Left renal cortex interstitium (tissue), 4 donors: Measurements from ENCODE around the gene DPYSL4. TPM values are rescaled to one million over a fixed set of nuclear protein-coding genes. Genes with fewer than 3 reads are reported as not detected.

Source experiments
- DNase-seq, 4 donors: peaks; one replicate each; pipeline ENCODE4 v3.0.0-alpha.2; 2013; ENCODE audit warnings: low read depth in 4 of 4, low spot score in 2 of 4, missing footprints in 1 of 4
- polyA plus RNA-seq, 4 donors: library from polyadenylated mRNA; unstranded; fragments of 120-200 nt; gene quantifications; one replicate each; pipeline ENCODE4 v1.2.1, GENCODE V29; 2013; ENCODE audit not compliant: insufficient read length in 4 of 4

The DPYSL4 gene
- polyA plus RNA-seq, 4 donors = 14.2 to 22.3 (median 21.4) TPM

DNA sequence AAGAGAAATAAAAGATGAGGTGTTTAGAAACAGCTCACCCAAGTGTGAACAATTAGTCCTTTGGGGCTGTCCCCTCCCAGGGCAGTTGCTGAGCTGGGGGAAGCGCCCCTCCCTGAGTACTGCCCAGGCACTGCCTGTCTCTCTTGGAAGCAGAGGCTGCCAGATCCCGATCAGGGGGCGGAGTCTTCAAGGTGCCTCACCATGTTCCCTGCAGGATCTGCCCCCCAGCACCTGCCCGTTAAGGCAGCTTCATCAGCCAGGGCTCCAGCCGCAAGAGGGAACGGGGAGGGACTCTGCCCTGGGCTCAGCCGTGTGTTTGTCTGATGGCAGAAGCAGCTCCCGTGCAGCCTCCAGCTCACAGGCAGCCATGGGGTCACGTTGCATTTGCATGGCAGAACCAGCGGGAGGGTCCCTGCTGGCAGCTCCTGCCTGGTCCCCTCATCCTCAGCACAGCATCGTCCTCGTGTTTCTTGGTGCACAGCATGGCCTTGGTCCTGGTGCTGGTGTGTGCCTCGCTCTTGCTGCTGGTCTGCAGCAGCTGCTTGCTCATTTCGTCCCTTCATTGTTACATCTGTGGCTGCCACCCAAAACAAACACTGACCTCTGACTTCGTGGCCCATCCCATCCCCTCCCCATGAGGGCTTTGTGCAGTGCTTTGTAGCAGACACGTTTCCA is 10.7 kb upstream of the DPYSL4 start:
- no peak for DNase-seq

DNA sequence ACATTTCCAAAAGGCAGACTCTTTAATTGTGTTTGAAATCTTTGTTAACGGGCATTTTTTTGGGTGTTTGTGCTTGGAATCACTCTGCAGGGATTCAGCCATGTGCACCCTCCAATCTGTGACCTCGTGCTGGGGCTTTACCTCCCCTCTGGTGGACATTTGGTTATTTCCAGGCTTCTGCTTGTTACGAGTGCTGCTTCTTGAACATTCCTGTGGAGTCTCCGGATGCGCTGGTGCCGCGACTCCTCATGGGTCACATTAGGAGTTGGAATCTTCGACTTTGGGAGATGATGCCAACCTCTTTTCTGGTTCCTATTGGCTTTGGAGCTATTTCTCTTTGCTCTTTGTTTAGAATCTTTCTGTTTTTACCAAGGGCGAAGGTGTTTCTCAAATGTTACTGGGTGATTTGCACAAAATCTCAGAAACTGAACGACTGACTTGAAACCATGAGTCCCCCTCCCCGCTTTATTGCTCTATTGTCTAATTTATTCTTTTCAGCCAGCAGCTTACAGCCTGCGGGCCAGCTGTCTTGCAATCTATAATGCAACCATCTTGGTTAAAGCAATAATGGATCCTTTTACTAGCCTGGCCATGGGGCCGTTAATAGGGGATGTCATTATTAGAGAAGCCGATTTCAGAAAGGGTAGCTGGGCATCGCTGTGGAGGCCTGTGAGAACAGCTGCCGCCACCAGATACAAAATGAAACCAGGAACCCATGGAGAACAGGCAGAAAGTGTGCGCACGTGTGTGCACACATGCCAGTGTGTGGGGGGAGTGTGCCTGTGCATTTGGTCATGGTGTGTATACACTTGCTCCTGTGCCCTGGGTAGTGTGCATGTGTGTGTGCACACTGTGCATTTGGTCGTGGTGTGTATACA is 9.9 kb upstream of the DPYSL4 start:
- DNase-seq = no peak

DNA sequence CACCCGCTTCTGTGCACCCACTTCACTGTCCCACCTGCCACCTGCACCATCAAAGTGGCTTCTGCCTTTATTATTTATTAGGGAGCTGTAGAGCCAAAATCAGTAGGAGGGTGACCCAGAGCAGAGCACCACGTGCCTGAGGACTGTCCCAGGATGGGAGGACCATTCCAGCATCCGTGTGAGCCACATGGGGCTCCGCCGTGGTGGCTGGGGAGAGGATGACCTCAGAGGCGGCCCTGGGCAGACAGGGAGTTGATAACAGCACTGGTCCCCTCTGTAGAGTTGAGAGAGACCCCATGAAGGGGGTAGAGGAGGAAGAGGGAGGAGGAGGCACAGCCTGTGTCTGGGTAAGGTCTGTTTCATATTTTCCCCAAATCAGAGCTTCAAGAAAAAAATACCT is 8.7 kb upstream of the DPYSL4 start:
- DNase-seq = no peak

DNA sequence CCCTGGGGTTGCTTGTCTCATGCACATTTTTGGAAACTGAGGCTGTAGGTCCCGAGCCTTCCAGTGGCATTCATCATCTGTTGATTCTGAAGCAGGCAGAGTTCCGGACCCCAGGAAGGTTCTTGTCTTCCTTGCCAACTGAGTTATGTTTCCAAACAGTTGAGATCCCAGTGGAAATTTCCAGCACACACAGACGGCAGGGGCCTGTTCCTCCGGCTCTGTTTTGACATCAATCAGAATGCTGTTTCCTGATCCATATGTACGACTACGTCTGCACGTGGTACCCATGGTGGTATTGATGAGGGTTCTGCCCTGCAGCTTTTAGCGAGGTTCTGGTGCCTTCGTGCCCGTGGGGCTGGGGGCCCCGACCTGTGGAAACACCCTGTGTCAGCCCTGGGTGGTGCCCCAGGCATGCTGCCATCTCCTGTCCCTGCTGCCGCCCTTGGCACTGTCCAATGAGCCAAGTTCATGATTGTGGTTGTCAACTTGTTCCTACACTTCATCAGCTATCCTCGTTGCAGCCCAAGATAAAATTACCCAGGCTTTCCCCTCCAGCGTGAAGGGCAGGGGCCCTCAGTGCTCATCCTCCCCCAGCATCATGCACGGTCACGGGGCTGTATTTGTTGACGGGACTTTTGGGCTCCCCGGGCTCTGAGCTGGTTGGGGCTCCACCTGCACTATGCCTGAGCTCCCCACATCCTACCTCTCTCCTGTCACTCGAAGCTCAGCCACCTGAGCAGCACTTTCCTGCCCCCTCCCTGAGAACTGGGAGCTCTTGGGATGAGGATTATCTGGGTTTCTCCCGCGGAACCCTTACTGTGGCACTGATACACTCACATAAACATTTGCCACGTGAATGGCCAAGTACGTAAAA is 7.8 kb upstream of the DPYSL4 start:
- no peak for DNase-seq

DNA sequence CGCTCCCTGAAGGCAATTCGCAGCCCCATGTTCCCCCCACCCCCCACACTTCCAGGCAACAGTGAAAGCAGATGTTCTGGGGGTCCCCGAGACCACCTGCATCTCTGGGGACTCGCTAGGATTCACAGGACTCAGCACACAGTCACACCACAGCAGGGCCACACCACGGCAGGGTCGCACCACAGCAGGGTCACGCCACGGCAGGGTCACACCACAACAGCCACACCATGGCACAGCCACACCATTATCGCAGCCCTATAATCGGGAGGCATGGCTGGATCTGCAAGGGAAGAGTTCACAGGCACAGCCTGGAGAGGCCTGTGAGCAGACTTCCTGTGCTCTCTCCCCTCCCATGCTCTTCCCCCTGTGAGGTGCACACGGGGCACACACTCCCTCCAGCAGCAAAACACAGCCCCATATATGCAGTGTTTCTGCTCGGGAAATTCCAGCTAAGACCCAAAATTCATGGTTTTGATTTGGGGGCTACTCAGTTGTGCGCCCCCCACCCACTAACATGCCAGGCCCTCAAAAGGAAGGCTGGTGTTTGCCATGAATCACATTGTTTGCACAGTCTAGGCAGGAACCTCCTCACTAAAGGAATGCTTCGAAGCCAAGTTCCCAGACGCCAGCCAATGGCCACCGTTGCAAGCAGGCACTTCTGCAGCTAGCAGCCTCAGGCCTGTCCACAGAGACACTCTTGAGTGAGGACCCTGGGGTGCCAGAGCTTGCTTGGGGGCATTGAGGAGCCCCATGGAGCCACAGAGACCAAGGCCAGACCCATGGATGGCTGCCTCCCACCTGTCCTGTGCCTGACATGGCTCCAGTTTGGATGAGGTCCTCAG is 7.0 kb upstream of the DPYSL4 start:
- DNase-seq = no peak

DNA sequence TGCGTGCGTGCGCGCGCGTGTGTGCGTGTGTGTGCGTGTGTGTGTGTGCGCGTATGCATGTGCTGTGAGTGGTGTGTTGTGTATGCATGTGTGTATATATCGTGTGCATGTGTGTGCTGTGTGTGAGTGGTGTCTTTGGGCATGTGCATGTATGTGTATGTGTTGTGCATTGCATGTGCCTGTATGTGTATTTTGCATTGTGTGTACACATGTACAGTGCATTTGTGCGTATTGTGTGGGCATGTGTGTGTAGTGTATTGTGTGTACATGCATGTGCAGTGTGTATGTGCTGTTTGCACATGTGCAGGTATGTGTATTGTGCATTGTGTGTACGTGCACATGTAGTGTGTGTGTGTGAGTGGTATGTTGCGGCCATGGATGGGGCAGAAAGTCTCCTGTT is 6.0 kb upstream of the DPYSL4 start:
- DNase-seq = no peak

DNA sequence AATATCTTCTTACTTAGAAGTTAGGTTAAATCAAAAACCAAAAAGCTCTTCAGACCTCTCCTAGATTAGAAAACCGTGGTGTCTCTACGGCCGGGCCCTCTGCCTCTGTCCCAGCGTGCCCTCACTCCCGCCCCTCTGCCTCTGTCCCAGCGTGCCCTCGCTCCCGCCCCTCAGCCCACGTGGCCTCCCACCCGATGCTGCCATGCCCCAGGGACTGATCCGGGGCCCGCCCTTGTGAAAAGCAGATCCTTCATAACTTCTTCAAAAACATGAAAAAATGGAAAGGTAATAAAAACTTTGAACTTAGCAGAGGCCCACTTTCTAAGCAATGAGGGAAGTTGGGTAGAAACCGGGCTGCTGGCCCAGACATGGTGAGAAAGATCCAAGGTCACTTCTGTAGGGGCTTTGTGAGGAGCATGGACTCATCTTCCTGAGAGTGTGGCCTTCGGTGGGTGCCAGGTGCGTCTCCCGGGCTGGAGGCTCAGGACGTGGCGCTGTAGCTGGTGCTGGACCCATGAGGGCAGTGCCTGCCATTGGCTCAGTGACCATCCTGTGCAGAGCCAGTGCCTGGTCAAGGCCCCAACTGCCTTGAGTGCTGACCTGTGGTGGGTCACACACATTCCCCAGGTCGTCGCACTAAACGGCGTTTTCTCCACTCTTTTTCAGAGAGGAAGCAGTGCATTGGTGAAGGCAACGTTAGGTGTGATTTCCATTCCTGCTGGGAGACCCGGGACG is 4.9 kb upstream of the DPYSL4 start:
- DNase-seq = no peak

DNA sequence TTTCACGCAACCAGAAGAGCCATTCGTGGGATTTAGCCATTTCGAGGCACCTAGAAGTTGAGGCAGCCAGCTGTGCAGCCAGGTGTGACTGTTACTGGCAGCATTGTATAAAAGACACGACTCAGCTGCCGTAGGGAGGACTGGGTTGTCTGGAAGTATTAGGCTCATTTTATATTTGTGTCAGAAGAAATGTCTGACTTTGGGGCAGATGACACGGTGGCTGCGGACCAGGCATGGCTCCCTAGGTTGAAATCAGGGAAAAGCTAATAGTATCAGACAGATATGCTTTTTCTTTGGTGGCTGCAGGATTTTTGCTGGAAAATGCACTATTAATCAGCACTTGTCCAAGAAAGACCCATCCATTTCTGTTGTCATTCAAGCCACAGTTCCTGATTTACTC is 4.2 kb upstream of the DPYSL4 start:
- no peak for DNase-seq

DNA sequence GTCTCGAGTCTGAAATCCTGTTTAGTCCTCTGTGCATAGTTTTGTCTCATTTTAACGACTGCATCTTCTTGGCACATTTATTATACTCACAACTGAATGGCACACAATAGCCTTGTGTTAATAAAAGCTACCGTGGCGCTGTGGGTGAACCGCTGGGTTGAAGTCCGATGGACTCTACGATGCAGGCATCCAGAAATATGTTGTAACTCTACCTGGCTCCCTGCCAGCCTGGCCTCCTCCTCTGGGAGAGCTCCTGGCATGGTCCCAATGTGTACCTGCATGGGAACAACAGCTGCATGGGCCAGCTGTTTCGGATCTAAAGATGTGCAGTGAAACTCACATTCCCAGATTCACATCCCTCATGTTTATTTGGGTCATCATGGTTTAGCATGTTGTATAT is 3.7 kb upstream of the DPYSL4 start:
- no peak for DNase-seq

DNA sequence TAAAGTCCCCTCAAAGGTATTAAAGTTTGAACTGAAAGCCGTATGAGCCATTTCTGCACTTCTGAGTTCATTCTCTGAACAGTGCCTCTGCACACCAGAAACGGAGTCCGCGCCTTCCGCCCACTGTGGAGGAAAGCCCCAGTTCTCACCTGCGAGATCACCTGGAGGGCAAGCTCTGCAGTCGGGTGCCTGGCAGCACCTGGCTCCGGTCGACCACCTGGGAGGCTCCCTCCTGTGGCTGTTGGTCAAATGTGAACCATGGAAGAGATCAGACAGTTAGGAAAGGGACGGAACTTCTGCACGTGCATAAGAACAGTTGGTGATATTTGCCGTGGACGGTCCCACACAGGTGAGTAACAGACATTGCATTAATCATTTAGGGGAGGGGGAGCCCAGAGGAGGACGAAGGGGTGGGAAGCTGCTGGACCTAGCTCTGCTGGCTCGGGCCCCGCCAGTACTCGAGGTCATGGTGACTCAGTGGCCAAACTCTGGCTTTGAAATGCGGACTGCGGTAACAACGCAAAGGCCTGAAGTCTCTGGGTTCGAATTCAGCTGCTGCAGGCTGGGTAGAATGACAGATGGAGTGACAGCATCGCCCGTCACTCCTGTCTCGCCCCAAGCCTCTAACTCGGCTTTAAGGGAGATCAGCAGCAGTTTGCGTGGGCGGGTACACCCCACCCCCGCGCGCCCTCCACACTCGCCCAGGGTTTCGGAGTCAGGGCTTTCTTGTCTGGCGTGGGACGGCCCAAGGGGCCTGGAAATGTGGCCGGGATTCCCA is 1.7 kb upstream of the DPYSL4 start:
- no peak for DNase-seq

DNA sequence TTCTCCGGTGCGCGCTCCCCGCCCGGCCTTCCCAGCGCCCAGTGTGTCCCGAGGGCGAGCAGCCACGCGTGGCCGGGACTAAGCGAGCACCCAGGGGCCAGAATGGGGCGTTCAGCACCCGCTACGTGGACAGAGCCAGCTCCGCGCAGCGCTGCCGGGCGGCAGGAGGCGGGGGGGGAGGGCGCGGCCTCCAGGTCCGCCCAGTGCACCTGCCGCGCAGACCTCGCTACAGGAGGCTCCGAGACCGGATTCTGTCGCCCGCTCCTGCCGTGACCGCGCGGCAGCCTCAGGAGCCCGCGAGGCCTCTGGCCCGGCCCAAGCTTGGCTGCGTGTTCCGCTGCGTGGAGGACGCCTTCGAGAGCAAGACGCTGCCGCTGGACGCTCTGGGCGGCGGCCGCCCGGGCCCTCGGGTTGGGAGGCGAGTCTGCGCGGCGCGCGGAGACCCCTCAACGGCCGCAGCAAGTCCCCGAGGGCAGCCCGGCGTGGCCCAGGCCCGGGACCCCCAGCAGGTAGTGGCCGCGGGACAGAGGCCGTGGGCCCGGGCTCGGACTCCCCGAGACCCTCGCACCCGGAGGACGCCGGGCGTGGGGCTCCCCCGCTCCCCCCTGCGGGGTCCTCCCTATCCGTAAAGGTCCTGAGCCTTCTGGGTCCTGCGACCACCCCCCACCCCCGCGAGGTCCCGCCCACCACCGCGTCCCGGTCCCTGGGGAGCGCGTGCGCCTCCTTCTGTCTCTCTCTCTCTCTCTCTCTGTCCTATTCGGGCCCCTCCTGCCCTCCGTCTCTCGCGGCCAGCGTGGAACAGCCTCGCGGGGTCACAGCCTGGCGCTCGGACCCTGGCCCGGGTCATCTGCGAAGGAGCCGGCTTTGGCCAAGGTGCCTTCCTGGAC is 904 bp upstream of the DPYSL4 start:
- DNase-seq = no peak

DNA sequence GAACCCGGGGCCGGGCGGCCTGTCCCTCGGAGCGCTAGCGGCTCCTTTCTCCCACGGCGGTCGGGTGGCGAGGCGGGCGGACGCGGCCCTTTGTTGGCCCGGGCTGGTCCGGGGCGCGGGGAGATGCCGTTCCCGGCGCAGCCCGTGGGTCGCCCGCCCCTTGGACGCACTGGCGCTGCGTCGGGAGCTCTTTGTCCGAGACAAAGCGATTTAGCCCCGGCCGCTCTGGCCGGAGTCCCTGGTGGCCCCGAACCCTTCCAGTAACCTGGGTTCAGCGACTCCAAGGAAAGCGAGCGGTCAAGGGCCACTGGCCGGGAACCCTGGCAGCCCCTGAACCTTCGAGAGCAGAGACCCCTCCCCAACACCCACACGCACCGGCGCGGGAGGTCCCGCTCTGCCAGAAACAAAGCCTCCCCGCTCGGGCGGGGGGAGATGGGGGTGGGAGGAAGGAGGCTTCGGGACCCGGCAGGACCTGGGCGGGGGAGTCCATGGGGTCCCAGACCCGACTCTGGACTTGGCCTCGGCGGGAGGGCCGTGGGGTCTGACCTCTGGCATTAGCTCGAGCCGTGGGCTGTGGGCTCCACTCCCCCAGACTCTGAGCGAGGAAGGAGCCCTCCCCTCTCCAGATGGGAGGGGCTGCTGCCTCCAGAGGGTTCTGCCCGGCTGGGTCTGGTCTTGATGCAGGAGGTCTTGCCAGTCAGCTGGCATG is 836 bp downstream of the DPYSL4 start:
- DNase-seq = no peak

DNA sequence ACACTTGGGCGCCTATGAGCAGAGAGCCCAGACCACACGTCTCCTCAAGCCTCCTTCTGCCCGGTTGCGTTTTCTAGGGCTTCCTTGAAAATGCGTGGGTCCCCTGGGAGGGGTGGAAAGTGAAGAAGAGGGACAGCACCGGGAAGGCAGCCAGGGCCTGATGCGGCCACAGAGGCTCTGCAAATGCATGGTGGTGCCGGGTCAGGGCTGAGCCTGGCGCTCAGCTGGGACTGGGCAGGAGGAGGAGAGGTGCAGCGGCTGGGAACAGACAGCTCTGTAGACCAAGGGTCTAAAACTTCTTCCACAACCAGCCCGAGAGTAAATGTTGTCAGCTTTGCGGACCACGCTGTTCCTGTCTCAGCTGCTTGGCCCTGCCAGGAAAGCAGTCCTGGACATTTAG is 1.6 kb downstream of the DPYSL4 start:
- DNase-seq = no peak

DNA sequence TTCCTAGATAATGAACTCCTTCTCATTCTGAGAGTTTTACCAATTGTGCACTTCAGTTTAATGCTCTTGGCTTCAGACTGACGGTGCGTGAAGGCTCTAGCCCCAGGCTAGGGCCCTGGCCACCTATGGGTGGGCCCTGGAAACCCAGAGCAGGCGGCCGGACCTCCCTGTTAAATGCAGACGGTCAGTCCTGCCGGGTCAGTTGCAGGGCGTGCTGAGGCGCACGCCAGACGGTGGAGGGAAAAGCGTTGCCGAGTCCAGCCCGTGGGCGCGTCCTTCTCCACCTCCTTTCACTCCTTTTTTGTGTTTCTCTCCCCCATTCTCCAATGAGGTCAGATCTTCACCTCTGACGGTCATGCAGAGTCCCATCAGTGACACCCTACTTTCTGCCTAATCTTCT is 2.3 kb downstream of the DPYSL4 start:
- DNase-seq = no peak

DNA sequence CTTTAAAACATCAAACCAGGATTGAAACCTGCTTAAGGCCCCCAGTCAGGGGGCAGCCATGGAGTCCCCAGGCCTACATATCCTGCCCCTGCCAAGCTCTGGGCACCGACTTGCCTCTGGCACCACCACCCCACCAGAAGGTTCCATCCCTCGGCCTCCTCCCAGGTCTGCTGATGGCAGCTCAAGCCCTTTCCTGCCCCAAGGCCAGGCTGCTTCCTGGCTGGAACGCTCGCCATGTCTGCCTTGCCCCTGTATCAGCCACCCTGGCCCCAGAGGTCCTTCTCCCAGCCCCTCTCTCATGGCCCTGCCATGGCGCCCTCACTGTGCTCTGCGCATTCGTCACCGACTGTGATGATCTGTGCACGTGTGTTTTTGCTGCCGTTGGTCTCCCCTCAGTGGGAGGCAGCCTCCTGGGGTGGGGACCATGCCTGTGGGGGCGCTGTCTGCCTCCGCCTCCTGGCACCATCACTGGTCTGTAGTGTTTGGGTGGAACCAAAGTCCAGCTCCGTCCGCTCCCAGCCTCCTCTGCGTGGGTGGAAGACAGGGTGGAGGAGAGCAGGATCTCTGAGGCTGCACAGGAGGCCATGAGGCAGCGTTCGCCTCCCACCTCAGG is 3.2 kb downstream of the DPYSL4 start:
- no peak for DNase-seq

DNA sequence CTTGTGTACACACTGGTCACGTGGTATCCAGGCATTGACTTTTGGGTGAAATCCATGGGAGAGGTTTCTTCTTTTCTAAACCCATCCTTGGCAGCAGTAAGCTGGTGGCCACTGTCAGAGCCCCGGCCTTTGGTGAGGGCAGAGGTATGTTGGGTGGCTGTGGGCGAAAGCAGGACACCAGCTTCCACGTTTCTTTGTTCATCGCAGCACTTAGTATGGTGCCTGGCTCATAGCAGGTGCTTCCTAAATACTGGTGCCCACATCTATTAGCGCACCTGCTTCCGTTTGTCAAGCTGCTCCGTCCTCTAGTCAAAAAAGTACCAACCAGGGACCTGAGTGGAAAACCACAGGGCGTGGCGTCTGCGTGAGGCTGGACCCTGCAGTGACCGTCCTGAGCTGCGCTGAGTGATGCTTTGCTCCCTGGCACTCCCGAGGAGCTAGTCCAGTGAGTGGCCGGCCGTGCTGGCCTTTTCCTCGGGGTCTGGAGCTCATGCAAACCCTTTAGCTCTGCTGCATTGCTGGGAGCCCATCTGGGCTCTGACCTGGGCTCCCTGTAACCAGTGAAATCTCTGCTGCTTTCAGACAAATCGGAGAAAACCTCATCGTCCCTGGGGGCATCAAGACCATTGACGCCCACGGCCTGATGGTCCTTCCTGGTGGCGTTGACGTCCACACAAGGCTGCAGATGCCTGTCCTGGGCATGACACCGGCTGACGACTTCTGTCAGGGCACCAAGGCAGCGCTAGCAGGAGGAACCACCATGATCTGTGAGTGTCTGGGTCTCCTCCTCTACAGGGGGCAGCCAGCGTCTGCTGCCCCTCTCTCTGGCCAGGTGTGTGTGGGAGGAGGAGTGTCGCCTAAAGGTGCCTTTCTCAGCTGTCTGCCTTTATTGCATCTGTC is 5.6 kb downstream of the DPYSL4 start:
- DNase-seq = no peak
